Mesothelial cell of epicardium (in vitro differentiated cells): ENCODE measurements around the gene CD40LG. TPM values are rescaled to one million over a fixed set of nuclear protein-coding genes. Genes with fewer than 3 reads are reported as not detected.

Experiments
- DNase-seq, 2 experiments: peaks; one replicate each; pipeline ENCODE4 v3.0.0; 2021; ENCODE audit warnings: low spot score in 2 of 2; ENCODE audit not compliant: unreplicated experiment in 2 of 2
- H3K27ac Mint-ChIP-seq: 2 replicates; pipeline ENCODE4 v1.8.0; 2021; ENCODE audit warnings: mixed read lengths
- H3K27me3 Mint-ChIP-seq: 2 replicates; pipeline ENCODE4 v1.8.0; 2021; ENCODE audit warnings: low read depth, mixed read lengths
- H3K36me3 Mint-ChIP-seq: 2 replicates; pipeline ENCODE4 v1.8.0; 2021; ENCODE audit warnings: mixed read lengths
- H3K4me1 Mint-ChIP-seq: 2 replicates; pipeline ENCODE4 v1.8.0; 2021; ENCODE audit warnings: mixed read lengths
- H3K4me3 Mint-ChIP-seq: 2 replicates; pipeline ENCODE4 v1.8.0; 2021; ENCODE audit warnings: mild to moderate bottlenecking, moderate library complexity, mixed read lengths
- H3K9me3 Mint-ChIP-seq: 2 replicates; pipeline ENCODE4 v1.8.0; 2021; ENCODE audit warnings: mixed read lengths
- total RNA-seq: library from RNA; stranded (reverse); gene quantifications from 3 replicates; pipeline ENCODE4 v1.2.1, GENCODE V29; 2021
- TF ChIP-seq, protein P1 (sequence below): fragments of 200-600 bp; sonication (generic); IDR thresholded peaks from one replicate; pipeline ENCODE4 v1.5.0; 2021; ENCODE audit warnings: antibody characterized with exemption; ENCODE audit not compliant: unreplicated experiment

Gene CD40LG
- total RNA-seq, 1 donor from 2014 or later, result not detected

DNA sequence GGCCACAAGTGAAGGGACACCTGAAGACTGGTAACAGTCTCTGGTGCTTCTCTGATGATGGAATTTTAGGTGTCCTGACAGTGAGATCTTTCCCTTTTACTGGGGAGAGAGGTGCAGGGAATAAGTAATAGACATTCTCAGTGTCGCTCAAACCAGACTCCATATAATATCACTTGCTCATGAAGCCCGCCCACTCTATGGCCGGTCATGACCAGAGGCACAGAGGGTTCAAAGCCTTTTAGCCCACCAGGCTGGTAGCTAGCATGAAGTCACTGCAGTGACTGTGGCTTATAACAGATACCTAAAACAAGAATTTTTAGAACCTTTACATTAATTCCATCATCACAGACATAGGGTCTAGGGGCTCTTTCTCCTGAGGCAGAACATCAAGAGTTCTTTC is 2.9 kb downstream of the CD40LG start:
- no peak overlapping the region for H3K4me3 Mint-ChIP-seq
- DNase-seq, result no peak

DNA sequence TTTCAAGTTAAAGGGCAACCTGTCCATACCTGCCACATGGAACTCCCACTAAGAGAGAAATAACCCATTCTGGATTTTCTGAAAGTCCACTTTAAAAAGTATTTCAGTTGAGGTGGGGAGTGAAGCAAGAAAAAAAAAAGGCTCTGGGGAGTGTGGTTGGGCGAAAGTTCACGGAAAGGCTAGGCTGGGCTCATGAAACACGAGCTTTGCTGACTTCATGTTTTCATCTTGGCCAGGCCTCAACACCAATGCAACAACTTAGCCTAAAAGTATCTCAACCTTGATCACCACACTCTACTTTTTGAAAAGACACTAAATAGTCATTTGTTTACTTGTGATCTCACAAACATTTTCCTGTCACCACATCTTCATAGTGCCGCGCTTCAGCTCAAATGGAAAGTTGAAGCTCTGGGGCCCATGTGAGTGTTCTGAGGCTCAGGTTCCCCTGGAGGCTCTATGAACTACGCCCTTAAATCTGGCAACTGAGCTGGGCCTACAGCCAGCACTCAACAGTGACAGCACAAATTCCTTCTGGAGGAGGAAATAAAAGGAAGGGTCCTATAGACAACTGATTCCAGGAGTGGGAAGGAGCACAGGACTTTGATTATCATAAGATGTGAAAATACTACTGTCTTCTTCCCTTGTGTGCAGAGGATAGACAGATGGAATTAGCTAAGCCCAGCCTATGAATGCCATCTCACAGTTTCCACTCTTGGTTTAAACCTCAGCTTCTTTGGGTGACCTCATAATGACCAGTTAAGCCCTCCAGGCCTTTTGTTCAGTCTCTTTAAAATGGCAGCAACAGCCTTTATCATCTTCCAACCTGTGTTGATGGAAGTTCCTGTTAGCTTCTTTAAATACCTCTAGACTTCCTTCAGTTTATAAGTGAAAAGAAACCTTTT is 5.1 kb downstream of the CD40LG start:
- Mint-ChIP-seq H3K36me3 (no peaks in the 10 kb centered on the region), H3K4me1 (no peaks in the 10 kb centered on the region), H3K9me3 (peaks cover 44% of the 10 kb centered on the region), H3K27me3 (peaks cover 3% of the 10 kb centered on the region), H3K27ac (no peak overlapping the region), H3K4me3 (no peak overlapping the region)
- TF ChIP-seq, protein P1, sequence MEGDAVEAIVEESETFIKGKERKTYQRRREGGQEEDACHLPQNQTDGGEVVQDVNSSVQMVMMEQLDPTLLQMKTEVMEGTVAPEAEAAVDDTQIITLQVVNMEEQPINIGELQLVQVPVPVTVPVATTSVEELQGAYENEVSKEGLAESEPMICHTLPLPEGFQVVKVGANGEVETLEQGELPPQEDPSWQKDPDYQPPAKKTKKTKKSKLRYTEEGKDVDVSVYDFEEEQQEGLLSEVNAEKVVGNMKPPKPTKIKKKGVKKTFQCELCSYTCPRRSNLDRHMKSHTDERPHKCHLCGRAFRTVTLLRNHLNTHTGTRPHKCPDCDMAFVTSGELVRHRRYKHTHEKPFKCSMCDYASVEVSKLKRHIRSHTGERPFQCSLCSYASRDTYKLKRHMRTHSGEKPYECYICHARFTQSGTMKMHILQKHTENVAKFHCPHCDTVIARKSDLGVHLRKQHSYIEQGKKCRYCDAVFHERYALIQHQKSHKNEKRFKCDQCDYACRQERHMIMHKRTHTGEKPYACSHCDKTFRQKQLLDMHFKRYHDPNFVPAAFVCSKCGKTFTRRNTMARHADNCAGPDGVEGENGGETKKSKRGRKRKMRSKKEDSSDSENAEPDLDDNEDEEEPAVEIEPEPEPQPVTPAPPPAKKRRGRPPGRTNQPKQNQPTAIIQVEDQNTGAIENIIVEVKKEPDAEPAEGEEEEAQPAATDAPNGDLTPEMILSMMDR, result no peak
- no peak for DNase-seq

More for the DNA sequence above, 2.9 kb downstream of the CD40LG start:
- no peaks in the 10 kb centered on the region for H3K36me3 Mint-ChIP-seq
- TF ChIP-seq, protein P1, result no peak
- H3K27ac Mint-ChIP-seq, result no peak overlapping the region
- H3K9me3 Mint-ChIP-seq, result peaks cover 49% of the 10 kb centered on the region
- no peaks in the 10 kb centered on the region for H3K4me1 Mint-ChIP-seq
- no peaks in the 10 kb centered on the region for H3K27me3 Mint-ChIP-seq

DNA sequence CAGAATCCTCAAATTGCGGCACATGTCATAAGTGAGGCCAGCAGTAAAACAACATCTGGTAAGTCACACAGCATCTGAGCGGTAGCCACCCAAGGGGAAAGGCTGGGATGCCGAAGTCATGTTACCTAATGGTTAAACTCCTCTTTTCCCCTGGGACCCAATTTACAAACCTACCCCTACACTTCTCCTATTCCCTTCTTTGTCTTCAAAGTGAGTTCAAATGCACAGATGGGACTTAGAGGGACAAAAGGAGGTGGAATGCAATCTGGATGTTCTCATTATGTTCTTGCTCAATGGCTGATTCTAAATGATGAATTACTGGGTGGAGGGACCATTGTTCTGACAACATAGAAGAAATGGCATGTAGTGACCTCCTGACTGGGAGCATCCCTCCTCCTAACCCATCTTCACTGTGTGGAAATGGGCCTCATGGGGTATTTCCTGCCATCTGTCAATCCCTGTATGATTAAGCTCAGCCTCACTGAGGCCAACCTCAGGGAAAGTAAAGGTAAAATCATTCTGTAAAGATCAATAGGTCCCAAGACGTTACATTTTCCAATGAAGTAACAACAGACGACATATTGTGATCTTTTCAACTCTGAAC is 8.5 kb downstream of the CD40LG start:
- H3K9me3 Mint-ChIP-seq, result peaks cover 35% of the 10 kb centered on the region
- DNase-seq, result no peak
- H3K4me1 Mint-ChIP-seq, result no peaks in the 10 kb centered on the region
- no peaks in the 10 kb centered on the region for H3K36me3 Mint-ChIP-seq
- peaks cover 6% of the 10 kb centered on the region for H3K27me3 Mint-ChIP-seq
- H3K4me3 Mint-ChIP-seq, result no peak overlapping the region
- TF ChIP-seq, protein P1, result no peak
- H3K27ac Mint-ChIP-seq, result no peak overlapping the region

DNA sequence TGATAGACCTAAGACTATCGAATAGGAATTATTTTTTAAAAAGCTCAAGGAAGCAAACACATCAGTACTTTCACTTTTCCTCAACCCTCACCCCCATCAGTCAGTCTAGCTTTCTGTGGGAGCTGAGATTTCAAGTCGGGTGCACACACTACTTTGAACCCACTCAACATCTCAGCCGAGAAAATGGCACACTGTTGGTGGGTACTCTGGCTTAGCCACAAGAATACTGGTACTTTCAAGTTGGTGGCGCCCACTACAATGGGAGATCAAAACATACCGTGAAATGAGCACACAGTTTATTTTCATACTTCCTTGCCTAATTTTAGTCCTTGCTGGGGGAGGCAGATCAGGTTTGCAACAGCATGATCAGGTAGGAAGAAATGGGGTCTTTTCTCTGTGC is 10.2 kb downstream of the CD40LG start:
- no peak overlapping the region for H3K4me3 Mint-ChIP-seq
- no peak overlapping the region for H3K27ac Mint-ChIP-seq
- no peaks in the 10 kb centered on the region for H3K4me1 Mint-ChIP-seq
- DNase-seq, result no peak
- peaks cover 6% of the 10 kb centered on the region for H3K27me3 Mint-ChIP-seq
- H3K9me3 Mint-ChIP-seq, result peaks cover 31% of the 10 kb centered on the region
- TF ChIP-seq, protein P1, result no peak
- H3K36me3 Mint-ChIP-seq, result no peaks in the 10 kb centered on the region

DNA sequence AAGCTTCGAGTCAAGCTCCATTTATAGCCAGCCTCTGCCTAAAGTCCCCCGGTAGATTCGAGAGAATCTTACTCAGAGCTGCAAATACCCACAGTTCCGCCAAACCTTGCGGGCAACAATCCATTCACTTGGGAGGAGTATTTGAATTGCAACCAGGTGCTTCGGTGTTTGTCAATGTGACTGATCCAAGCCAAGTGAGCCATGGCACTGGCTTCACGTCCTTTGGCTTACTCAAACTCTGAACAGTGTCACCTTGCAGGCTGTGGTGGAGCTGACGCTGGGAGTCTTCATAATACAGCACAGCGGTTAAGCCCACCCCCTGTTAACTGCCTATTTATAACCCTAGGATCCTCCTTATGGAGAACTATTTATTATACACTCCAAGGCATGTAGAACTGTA is 11.2 kb downstream of the CD40LG start:
- Mint-ChIP-seq H3K4me1 (no peaks in the 10 kb centered on the region), H3K9me3 (peaks cover 37% of the 10 kb centered on the region), H3K4me3 (no peak overlapping the region), H3K27ac (no peak overlapping the region), H3K27me3 (peaks cover 6% of the 10 kb centered on the region), H3K36me3 (no peaks in the 10 kb centered on the region)
- DNase-seq, result no peak
- TF ChIP-seq, protein P1, result no peak
